AG20443 (cell line): ENCODE measurements around the gene SLC5A6.
"Not testable (repeated sequence)": the region's sequence is repeated elsewhere in the genome, so short reads cannot be mapped to it uniquely, and the experiment has no call there.

ENCODE experiments used
- DNase-seq: peaks from one replicate; pipeline ENCODE4 v3.0.0; 2012; ENCODE audit warnings: low spot score, mixed read lengths

Gene SLC5A6

GRCh38 chr2:27205206-27205605 is 6.9 kb downstream of the SLC5A6 start:
- no peak for DNase-seq

- DNase-seq, result no peak
Observed at GRCh38 chr2:27204566-27204965, 7.5 kb downstream of the SLC5A6 start.

GRCh38 chr2:27203741-27204140 is 8.3 kb downstream of the SLC5A6 start:
- no peak for DNase-seq

- DNase-seq, result no peak
Observed at GRCh38 chr2:27202854-27203253, 9.2 kb downstream of the SLC5A6 start.

GRCh38 chr2:27201675-27202074 is 10.4 kb downstream of the SLC5A6 start:
- no peak for DNase-seq

- no peak for DNase-seq
Observed at GRCh38 chr2:27199241-27199640, 12.8 kb downstream of the SLC5A6 start.

GRCh38 chr2:27198627-27199026 is 13.4 kb downstream of the SLC5A6 start:
- DNase-seq, result no peak

GRCh38 chr2:27198068-27198467 is 14.0 kb downstream of the SLC5A6 start:
- not testable (repeated sequence) for DNase-seq

GRCh38 chr2:27195799-27196198 is 16.3 kb downstream of the SLC5A6 start:
- not testable (repeated sequence) for DNase-seq

- no peak for DNase-seq
Observed at GRCh38 chr2:27194538-27195354, 17.3 kb downstream of the SLC5A6 start.

- peak; percentile 65 for DNase-seq
Observed at GRCh38 chr2:27191070-27191829, 20.8 kb downstream of the SLC5A6 start.

GRCh38 chr2:27189989-27190388 is 22.1 kb downstream of the SLC5A6 start:
- DNase-seq, result no peak

- no peak for DNase-seq
Observed at GRCh38 chr2:27186613-27187345, 25.3 kb downstream of the SLC5A6 start.

- DNase-seq, result peak; percentile 60
Observed at GRCh38 chr2:27185331-27186026, 26.6 kb downstream of the SLC5A6 start.

- no peak for DNase-seq
Observed at GRCh38 chr2:27184115-27184514, 28.0 kb downstream of the SLC5A6 start.

- peak; percentile 46 for DNase-seq
Observed at GRCh38 chr2:27182346-27182745, 29.7 kb downstream of the SLC5A6 start.

GRCh38 chr2:27179344-27180000 is 32.6 kb downstream of the SLC5A6 start:
- DNase-seq, result no peak

GRCh38 chr2:27178469-27178868 is 33.6 kb downstream of the SLC5A6 start:
- no peak for DNase-seq

GRCh38 chr2:27177441-27178351 is 34.4 kb downstream of the SLC5A6 start:
- DNase-seq, result no peak

- not testable (repeated sequence) for DNase-seq
Observed at GRCh38 chr2:27175781-27176180, 36.3 kb downstream of the SLC5A6 start.
